GM18507 (cell line): ENCODE measurements around the gene ATP5ME.

Source experiments
- DNase-seq: peaks from one replicate; pipeline ENCODE4 v3.0.0; 2011; ENCODE audit warnings: low read depth; ENCODE audit not compliant: insufficient read length; ENCODE audit errors: extremely low spot score
- FAIRE-seq: peaks from 2 replicates; lab custom pipeline; 2011; peaks lifted over from hg19 to GRCh38; lab: Jason Lieb, UNC

ATP5ME gene

GRCh38 chr4:627347-628125, 46.5 kb downstream of the ATP5ME start:
- FAIRE-seq (no peak), DNase-seq (no peak)

- FAIRE-seq (no peak), DNase-seq (no peak)
Observed at GRCh38 chr4:626201-627091, 47.6 kb downstream of the ATP5ME start.

GRCh38 chr4:625631-626161, 48.4 kb downstream of the ATP5ME start:
- FAIRE-seq (no peak), DNase-seq (no peak)

- FAIRE-seq: no peak
- DNase-seq: no peak
Observed at GRCh38 chr4:624705-625590, 49.1 kb downstream of the ATP5ME start, which contains the start of gene PDE6B. Gene PDE6B (plus strand): TSS chr4:625573. CDS start chr4:625627, 54 bp downstream.

- DNase-seq: no peak
- FAIRE-seq: no peak
Observed at GRCh38 chr4:623914-624566, 50.0 kb downstream of the ATP5ME start.

GRCh38 chr4:622996-623913, 50.8 kb downstream of the ATP5ME start:
- no peak for DNase-seq
- no peak for FAIRE-seq
